Transverse colon (tissue), 4 donors: Measurements from ENCODE around the gene LEPROT.

ENCODE experiments used
- CTCF ChIP-seq, 5 experiments: fragments of 200-600 bp in 3 of 5; fragments of 450-650 bp in 2 of 5; sonication (generic) in 3 of 5; IDR thresholded peaks; 1 replicate in 2 of 5; 2 replicates in 3 of 5; pipeline ENCODE4 v1.5.1; 2016 to 2017; ENCODE audit warnings: antibody characterized with exemption in 5 of 5, inconsistent platforms in 3 of 5, mild to moderate bottlenecking in 2 of 5, moderate library complexity in 1 of 5
- POLR2A ChIP-seq: fragments of 450-650 bp; IDR thresholded peaks from one replicate; pipeline ENCODE4 v1.6.1; 2016; ENCODE audit warnings: antibody characterized with exemption, mild to moderate bottlenecking, moderate library complexity
- POLR2AphosphoS5 ChIP-seq, 3 donors: sonication (generic); formaldehyde crosslinking; IDR thresholded peaks; one replicate each; pipeline ENCODE4 v1.6.1; 2016; ENCODE audit warnings: antibody characterized with exemption in 3 of 3

GRCh38 chr1:65456481-65456880 lies 36.0 kb downstream of the LEPROT start:
- no peak for TF ChIP-seq CTCF (IDR thresholded peaks at IDR 0.05)
- no peak for TF ChIP-seq POLR2AphosphoS5 (IDR thresholded peaks at IDR 0.05)
- TF ChIP-seq POLR2A = no peak
